Measurements from ENCODE around the gene ENTHD1.
"Not testable (repeated sequence)": the region's sequence is repeated elsewhere in the genome, so short reads cannot be mapped to it uniquely, and the experiment has no call there.

Gene ENTHD1

GRCh38 chr22:39773976-39774539 lies 119.5 kb downstream of the ENTHD1 start:
- DNase-seq, result peak in 1 of 4 experiments; percentile 8

- no peak for DNase-seq
These were observed 120.1 kb downstream of the ENTHD1 start for GRCh38 chr22:39773503-39773902.

- no peak for DNase-seq
These were observed 122.1 kb downstream of the ENTHD1 start for GRCh38 chr22:39771486-39771885.

- no peak for DNase-seq
These were observed 127.9 kb downstream of the ENTHD1 start for GRCh38 chr22:39765661-39766060.

GRCh38 chr22:39765046-39765445 lies 128.5 kb downstream of the ENTHD1 start:
- DNase-seq, result no peak

GRCh38 chr22:39763276-39763675 lies 130.3 kb downstream of the ENTHD1 start:
- no peak for DNase-seq

GRCh38 chr22:39750759-39751158 lies 142.8 kb downstream of the ENTHD1 start:
- DNase-seq, result no peak

GRCh38 chr22:39748877-39749276 lies 144.7 kb downstream of the ENTHD1 start:
- DNase-seq, result no peak

GRCh38 chr22:39746600-39747262 lies 146.8 kb downstream of the ENTHD1 start:
- no peak for DNase-seq

GRCh38 chr22:39745789-39746188 lies 147.8 kb downstream of the ENTHD1 start:
- DNase-seq, result no peak

- no peak for DNase-seq
These were observed 149.2 kb downstream of the ENTHD1 start for GRCh38 chr22:39744353-39744752.

- no peak for DNase-seq
These were observed 149.6 kb downstream of the ENTHD1 start for GRCh38 chr22:39743935-39744334.

- no peak for DNase-seq
These were observed 154.1 kb downstream of the ENTHD1 start for GRCh38 chr22:39739338-39740027.

GRCh38 chr22:39738746-39739145 lies 154.8 kb downstream of the ENTHD1 start:
- DNase-seq, result no peak

- DNase-seq, result no peak
These were observed 157.8 kb downstream of the ENTHD1 start for GRCh38 chr22:39735776-39736175.

- DNase-seq, result no peak
These were observed 158.7 kb downstream of the ENTHD1 start for GRCh38 chr22:39734866-39735265.

- DNase-seq, result not testable (repeated sequence)
These were observed 159.5 kb downstream of the ENTHD1 start for GRCh38 chr22:39734046-39734445.

- DNase-seq, result no peak
These were observed 160.4 kb downstream of the ENTHD1 start for GRCh38 chr22:39733191-39733590.

- DNase-seq, result no peak
These were observed 160.9 kb downstream of the ENTHD1 start for GRCh38 chr22:39732625-39733024.

- DNase-seq, result no peak
These were observed 161.5 kb downstream of the ENTHD1 start for GRCh38 chr22:39731881-39732555.

GRCh38 chr22:39731481-39731880 lies 162.1 kb downstream of the ENTHD1 start:
- DNase-seq, result no peak

GRCh38 chr22:39729141-39729934 lies 164.2 kb downstream of the ENTHD1 start:
- DNase-seq, result no peak

Data from activated CD4-positive, CD25-positive, alpha-beta regulatory T cell (primary cell).